Mesenchymal stem cell (in vitro differentiated cells and primary cell): ENCODE data around the gene DAZL.
A peak's percentile ranks its signal among the peaks of the same experiment; 100 is the strongest.

ENCODE experiments used
- DNase-seq: peaks from one replicate; pipeline ENCODE4 v3.0.0-alpha.2; 2013
- H2AFZ ChIP-seq: one replicate; pipeline ENCODE4 v1.6.1; 2013; ENCODE audit warnings: low read depth, mild to moderate bottlenecking, control low read depth, inconsistent platforms, low read length, moderate library complexity
- H2AK5ac ChIP-seq: 2 replicates; pipeline ENCODE4 v1.6.1; 2013; ENCODE audit warnings: low read length, moderate library complexity, mild to moderate bottlenecking, inconsistent platforms; ENCODE audit not compliant: severe bottlenecking
- H2BK120ac ChIP-seq: one replicate; pipeline ENCODE4 v1.6.1; 2013; ENCODE audit warnings: low read depth, mild to moderate bottlenecking, inconsistent platforms, low read length, moderate library complexity
- H2BK12ac ChIP-seq, 2 experiments: one replicate each; pipeline ENCODE4 v1.6.1; 2013; ENCODE audit warnings: inconsistent platforms in 2 of 2, low read length in 2 of 2, mild to moderate bottlenecking in 2 of 2, moderate library complexity in 2 of 2, control low read depth in 1 of 2
- H2BK15ac ChIP-seq: one replicate; pipeline ENCODE4 v1.6.1; 2013; ENCODE audit warnings: mild to moderate bottlenecking, low read depth, inconsistent platforms; ENCODE audit not compliant: poor library complexity, severe bottlenecking
- H2BK5ac ChIP-seq: 2 replicates; pipeline ENCODE4 v1.6.1; 2013; ENCODE audit warnings: low read depth, mild to moderate bottlenecking, low read length, control low read depth, inconsistent platforms; ENCODE audit not compliant: poor library complexity, severe bottlenecking
- H3K14ac ChIP-seq, 2 experiments: one replicate each; pipeline ENCODE4 v1.6.1; 2013; ENCODE audit warnings: inconsistent platforms in 2 of 2, low read length in 2 of 2, control low read depth in 1 of 2, mild to moderate bottlenecking in 1 of 2, moderate library complexity in 1 of 2
- H3K18ac ChIP-seq, 2 experiments: one replicate each; pipeline ENCODE4 v1.6.1; 2013; ENCODE audit warnings: inconsistent platforms in 2 of 2, low read length in 2 of 2, control low read depth in 1 of 2, low read depth in 1 of 2, mild to moderate bottlenecking in 1 of 2
- H3K23ac ChIP-seq, 2 experiments: one replicate each; pipeline ENCODE4 v1.6.1; 2013; ENCODE audit warnings: inconsistent platforms in 2 of 2, low read length in 2 of 2, mild to moderate bottlenecking in 2 of 2, moderate library complexity in 2 of 2, control low read depth in 1 of 2
- H3K27ac ChIP-seq: 2 replicates; pipeline ENCODE4 v1.5.1; 2013; ENCODE audit warnings: mild to moderate bottlenecking, moderate library complexity, low read length, control low read depth, inconsistent platforms; ENCODE audit not compliant: poor library complexity, severe bottlenecking
- H3K27me3 ChIP-seq, 2 experiments: 2 replicates each; pipeline versions ENCODE4 v1.6.1 to v1.7.0; 2013; ENCODE audit warnings: low read length in 2 of 2, mild to moderate bottlenecking in 2 of 2, moderate library complexity in 2 of 2, control low read depth in 1 of 2, inconsistent platforms in 1 of 2; ENCODE audit not compliant: control insufficient read depth in 1 of 2, insufficient read depth in 1 of 2
- H3K36me3 ChIP-seq, 2 experiments: 2 replicates each; pipeline versions ENCODE4 v1.6.1 to v1.7.0; 2013; ENCODE audit warnings: low read length in 2 of 2, control low read depth in 1 of 2, inconsistent platforms in 1 of 2, low read depth in 1 of 2, mild to moderate bottlenecking in 1 of 2; ENCODE audit not compliant: insufficient read depth in 2 of 2, control insufficient read depth in 1 of 2
- H3K4ac ChIP-seq, 2 experiments: one replicate each; pipeline ENCODE4 v1.6.1; 2013; ENCODE audit warnings: inconsistent platforms in 2 of 2, low read length in 2 of 2, mild to moderate bottlenecking in 2 of 2, moderate library complexity in 2 of 2, control low read depth in 1 of 2, low read depth in 1 of 2
- H3K4me1 ChIP-seq: 2 replicates; pipeline ENCODE4 v1.6.1; 2013; ENCODE audit warnings: low read depth, low read length, control low read depth; ENCODE audit not compliant: control insufficient read depth, insufficient read depth
- H3K4me2 ChIP-seq: 2 replicates; pipeline ENCODE4 v1.6.1; 2013; ENCODE audit warnings: low read length, mild to moderate bottlenecking, inconsistent platforms; ENCODE audit not compliant: poor library complexity, severe bottlenecking
- H3K4me3 ChIP-seq, 2 experiments: 2 replicates each; pipeline versions ENCODE4 v1.5.1 to v1.7.0; 2013; ENCODE audit warnings: low read length in 2 of 2, mild to moderate bottlenecking in 2 of 2, control low read depth in 1 of 2, low read depth in 1 of 2; ENCODE audit not compliant: insufficient read depth in 1 of 2
- H3K79me1 ChIP-seq: replicated peaks from 2 replicates; pipeline ENCODE4 v1.6.1; 2013; ENCODE audit warnings: mild to moderate bottlenecking, control low read depth, low read length, inconsistent platforms; ENCODE audit not compliant: poor library complexity, severe bottlenecking
- H3K9ac ChIP-seq: 2 replicates; pipeline ENCODE4 v1.7.0; 2013; ENCODE audit warnings: mild to moderate bottlenecking, low read length, moderate library complexity
- H3K9me3 ChIP-seq: 2 replicates; pipeline ENCODE4 v1.7.0; 2013; ENCODE audit warnings: mild to moderate bottlenecking, low read length; ENCODE audit not compliant: control insufficient read depth
- H4K8ac ChIP-seq: one replicate; pipeline ENCODE4 v1.6.1; 2013; ENCODE audit warnings: inconsistent platforms, mild to moderate bottlenecking, low read length, moderate library complexity
- H4K91ac ChIP-seq: one replicate; pipeline ENCODE4 v1.6.1; 2013; ENCODE audit warnings: mild to moderate bottlenecking, low read length, inconsistent platforms
- WGBS: methylation state at CpG from one replicate; pipeline ENCODE4 v1.1.7; 2013; ENCODE audit warnings: mixed read lengths; 5-methylcytosine and 5-hydroxymethylcytosine counted together

Gene DAZL

DNA sequence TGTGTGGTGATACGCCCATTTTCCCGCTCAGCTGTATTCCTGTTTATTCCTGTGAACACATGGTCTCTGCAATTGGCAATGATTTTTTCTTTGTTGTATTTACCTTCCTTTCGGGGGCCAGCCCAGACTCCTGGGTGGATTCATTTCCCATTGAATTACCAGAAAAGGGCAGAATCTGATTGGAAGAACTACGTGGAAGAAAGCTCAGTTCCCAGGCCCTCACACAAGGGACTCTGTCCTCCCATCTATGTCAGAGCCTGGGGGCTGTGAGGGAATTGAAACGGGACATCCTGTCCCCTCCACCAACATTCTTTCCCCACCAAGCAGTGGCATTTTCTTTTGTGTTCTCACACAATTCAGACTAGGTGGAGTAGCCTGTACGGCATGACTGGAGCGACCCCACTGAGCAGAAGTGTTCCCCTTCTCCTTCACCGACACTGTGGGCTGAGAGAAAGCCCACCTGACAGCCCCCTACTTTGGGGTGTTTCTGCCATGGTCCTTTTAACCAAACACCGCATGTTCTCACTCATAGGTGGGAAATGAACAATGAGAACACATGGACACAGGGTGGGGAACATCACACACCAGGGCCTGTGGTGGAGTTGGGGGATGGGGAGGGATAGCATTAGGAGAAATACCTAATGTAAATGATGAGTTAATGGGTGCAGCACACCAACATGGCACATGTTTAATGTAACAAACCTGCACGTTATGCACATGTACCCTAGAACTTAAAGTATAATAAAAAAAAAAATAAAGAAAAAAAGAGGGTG, 59.6 kb downstream of the DAZL start:
- peaks cover 2% of the 10 kb centered on the region for H3K4me1 ChIP-seq
- H4K8ac ChIP-seq: no peak overlapping the region
- H2BK15ac ChIP-seq: no peak overlapping the region
- H3K23ac ChIP-seq: no peak overlapping the region
- 89% methylated on average over 9 of the region's 10 CpGs for WGBS
- H3K79me1 ChIP-seq: no peaks in the 10 kb centered on the region
- no peak overlapping the region for H2BK5ac ChIP-seq
- H3K27ac ChIP-seq: no peak overlapping the region
- no peak overlapping the region for H3K4ac ChIP-seq
- no peak overlapping the region for H2BK12ac ChIP-seq
- no peak overlapping the region for H3K4me2 ChIP-seq
- H3K27me3 ChIP-seq: peaks cover 6 to 8% of the 10 kb centered on the region in 2 experiments
- no peak overlapping the region for H3K18ac ChIP-seq
- no peaks in the 10 kb centered on the region for H3K36me3 ChIP-seq
- no peak overlapping the region for H3K14ac ChIP-seq
- DNase-seq: no peak
- H2AFZ ChIP-seq: no peak overlapping the region
- no peak overlapping the region for H2BK120ac ChIP-seq
- H2AK5ac ChIP-seq: no peak overlapping the region
- H4K91ac ChIP-seq: no peak overlapping the region
- no peak overlapping the region for H3K9ac ChIP-seq
- H3K4me3 ChIP-seq: no peak overlapping the region
- H3K9me3 ChIP-seq: no peaks in the 10 kb centered on the region

DNA sequence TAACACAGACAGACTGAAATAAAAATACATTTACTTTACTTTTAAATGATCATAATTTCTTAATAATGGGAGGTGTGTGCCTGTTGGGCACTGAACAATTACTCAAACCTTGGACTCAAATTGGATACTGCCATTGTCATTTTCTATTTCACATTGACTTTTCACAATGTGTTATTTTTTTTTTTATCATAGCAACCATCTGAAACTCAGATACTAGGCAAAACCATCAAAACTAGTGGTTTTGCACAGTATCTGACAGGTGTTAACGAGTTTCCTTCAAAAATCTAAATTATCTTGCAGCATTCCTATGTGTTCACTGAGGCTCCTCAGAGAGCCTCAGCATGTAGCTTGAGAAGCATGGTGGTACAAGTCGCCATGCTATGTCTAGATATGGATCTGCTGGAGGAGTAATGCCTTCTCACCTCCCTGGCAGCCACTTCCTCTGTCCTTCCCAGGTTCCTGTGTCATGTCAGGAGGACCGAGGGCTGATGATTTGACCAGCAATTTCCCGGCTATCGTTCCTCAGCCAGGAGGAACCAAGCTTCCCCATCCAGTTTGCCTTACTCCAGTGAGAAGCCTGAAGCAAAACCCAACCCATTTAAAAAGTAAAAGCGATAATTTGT, 61.9 kb downstream of the DAZL start:
- Histone ChIP-seq H3K4me2 (no peak overlapping the region), H2AK5ac (no peak overlapping the region), H3K9me3 (no peaks in the 10 kb centered on the region), H2BK15ac (no peak overlapping the region), H2AFZ (no peak overlapping the region), H3K4me1 (no peaks in the 10 kb centered on the region), H2BK5ac (no peak overlapping the region), H4K91ac (peak overlapping the region; percentile 10), H3K23ac (no peak overlapping the region), H3K4ac (peak overlapping the region in 1 of 2 experiments; percentile 19), H3K79me1 (no peaks in the 10 kb centered on the region), H3K36me3 (no peaks in the 10 kb centered on the region), H3K4me3 (no peak overlapping the region), H2BK12ac (peak overlapping the region in 1 of 2 experiments; percentile 61), H3K9ac (no peak overlapping the region), H3K14ac (no peak overlapping the region), H2BK120ac (no peak overlapping the region), H3K27ac (no peak overlapping the region), H4K8ac (no peak overlapping the region), H3K27me3 (peaks cover 12 to 14% of the 10 kb centered on the region in 2 experiments), H3K18ac (no peak overlapping the region)
- 77% methylated on average over 5 of the region's 6 CpGs for WGBS
- DNase-seq: no peak

DNA sequence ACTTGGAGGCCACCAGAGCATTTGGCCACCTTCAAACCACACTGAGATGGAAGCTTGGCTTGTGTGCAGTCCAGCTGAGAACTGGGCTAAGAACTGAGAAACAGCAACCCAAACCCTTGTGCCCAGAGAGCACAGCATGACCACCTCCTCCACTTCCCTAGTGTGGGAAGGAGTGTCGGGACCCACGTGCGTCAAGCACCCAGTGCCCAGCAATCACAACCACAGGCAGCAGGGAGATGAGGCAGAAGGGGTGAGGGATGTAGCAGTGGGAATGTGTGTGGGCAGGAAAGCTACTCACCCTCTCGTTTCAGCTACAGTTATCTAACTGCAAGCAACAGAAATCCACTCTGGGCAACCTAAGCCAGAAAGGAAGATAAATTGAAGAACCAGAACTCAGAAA, 66.7 kb downstream of the DAZL start:
- H3K4me2 ChIP-seq: no peak overlapping the region
- no peak overlapping the region for H2AFZ ChIP-seq
- H4K91ac ChIP-seq: no peak overlapping the region
- no peak overlapping the region for H3K27ac ChIP-seq
- no peak overlapping the region for H2BK120ac ChIP-seq
- no peak overlapping the region for H3K4ac ChIP-seq
- H2BK5ac ChIP-seq: no peak overlapping the region
- H3K27me3 ChIP-seq: peaks cover 7 to 21% of the 10 kb centered on the region in 2 experiments
- H3K23ac ChIP-seq: no peak overlapping the region
- no peaks in the 10 kb centered on the region for H3K9me3 ChIP-seq
- H3K36me3 ChIP-seq: no peaks in the 10 kb centered on the region
- H3K9ac ChIP-seq: no peak overlapping the region
- H3K18ac ChIP-seq: no peak overlapping the region
- H2BK12ac ChIP-seq: no peak overlapping the region
- no peak for DNase-seq
- peaks cover 2% of the 10 kb centered on the region for H3K4me1 ChIP-seq
- no peak overlapping the region for H4K8ac ChIP-seq
- H3K4me3 ChIP-seq: no peak overlapping the region
- H2AK5ac ChIP-seq: no peak overlapping the region
- no peaks in the 10 kb centered on the region for H3K79me1 ChIP-seq
- no peak overlapping the region for H3K14ac ChIP-seq
- no CpG with 5 or more reads among the region's 4 CpGs for WGBS
- no peak overlapping the region for H2BK15ac ChIP-seq

DNA sequence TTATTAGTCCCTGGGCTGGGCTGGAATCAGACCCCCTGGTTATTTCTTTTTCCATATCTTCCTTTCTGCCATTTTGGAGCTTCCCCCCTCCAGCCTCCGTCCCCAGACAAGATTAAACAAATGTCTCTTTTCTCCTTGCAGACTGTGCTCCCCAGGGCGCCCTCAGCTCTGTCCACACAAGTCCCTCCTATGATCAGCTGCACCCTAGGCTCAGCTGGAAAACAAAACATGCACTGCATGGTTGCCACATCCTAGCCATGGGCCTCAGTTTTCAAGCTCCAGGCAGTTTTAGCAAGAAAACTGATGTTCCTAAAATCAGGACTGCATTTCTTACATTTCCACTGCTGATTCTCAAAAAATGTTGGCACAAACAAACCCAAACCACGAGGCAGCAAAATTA, 68.2 kb downstream of the DAZL start:
- Histone ChIP-seq H2BK12ac (no peak overlapping the region), H2BK120ac (no peak overlapping the region), H3K4ac (no peak overlapping the region), H2BK15ac (no peak overlapping the region), H3K36me3 (no peaks in the 10 kb centered on the region), H4K8ac (no peak overlapping the region), H2BK5ac (no peak overlapping the region), H3K18ac (no peak overlapping the region), H3K4me1 (peaks cover 2% of the 10 kb centered on the region), H3K27ac (no peak overlapping the region), H3K27me3 (peaks cover 8 to 20% of the 10 kb centered on the region in 2 experiments), H3K79me1 (no peaks in the 10 kb centered on the region), H4K91ac (no peak overlapping the region), H3K14ac (no peak overlapping the region), H2AFZ (no peak overlapping the region), H3K4me3 (no peak overlapping the region), H2AK5ac (no peak overlapping the region), H3K23ac (no peak overlapping the region), H3K9me3 (no peaks in the 10 kb centered on the region), H3K9ac (no peak overlapping the region), H3K4me2 (no peak overlapping the region)
- DNase-seq: no peak
- 91% methylated on average over 3 of the region's 3 CpGs for WGBS
